ENCODE data around the gene EEF1AKMT2. TPM values are rescaled to one million over a fixed set of nuclear protein-coding genes. Genes with fewer than 3 reads are reported as not detected.

Gene EEF1AKMT2
- total and polyA plus RNA-seq, 2 of the 13 experiments (the other 11 are each of a cell fraction or from before 2014, with no cell fraction given), result 11.3 to 19.3 TPM

DNA sequence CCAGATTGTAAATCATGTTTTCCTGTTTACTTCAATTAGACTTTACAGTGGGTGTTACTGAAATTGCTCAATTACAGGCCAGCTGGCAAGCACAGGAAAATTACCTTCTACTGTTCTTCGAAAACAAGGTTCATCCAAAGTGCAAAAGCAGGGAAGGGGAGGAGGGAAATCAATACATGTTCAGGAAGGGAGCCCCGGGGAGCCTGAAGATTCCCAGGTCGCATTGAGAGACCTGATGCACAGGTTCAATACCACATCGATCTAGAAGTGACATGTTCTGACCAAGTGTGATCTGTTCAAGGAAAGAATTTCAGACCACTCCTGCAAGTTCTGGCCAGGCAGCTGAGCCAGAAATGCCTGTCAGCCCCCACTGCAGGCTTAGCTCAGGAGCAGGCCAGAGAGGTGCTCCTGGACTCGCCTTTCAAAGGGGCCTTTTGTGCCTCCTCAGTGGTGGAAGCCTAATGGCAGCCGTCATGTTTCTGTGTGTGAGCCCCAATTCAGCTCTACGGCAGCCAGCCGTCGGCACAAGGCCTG, 83.4 kb downstream of the EEF1AKMT2 start (continued):
- TF ChIP-seq ZNF335 (CRISPR knock-in tag; IDR thresholded peaks at IDR 0.05), result no peak
- TF ChIP-seq CBX2 (IDR thresholded peaks at IDR 0.05; ENCODE audit: low read depth, low read length), result no peak
- TF ChIP-seq CBX2 (CRISPR knock-in tag; IDR thresholded peaks at IDR 0.05; ENCODE audit: low read depth), result no peak
- TF ChIP-seq TARDBP (CRISPR knock-in tag; IDR thresholded peaks at IDR 0.05), result peak; percentile 58; the same call in 1 of the 2 replicates
- TF ChIP-seq WIZ (CRISPR knock-in tag; IDR thresholded peaks at IDR 0.05), result no peak
- no peak for TF ChIP-seq ZFP41 (CRISPR knock-in tag; IDR thresholded peaks at IDR 0.05; ENCODE audit: borderline replicate concordance)
- TF ChIP-seq SOX13 (IDR thresholded peaks at IDR 0.05), result no peak
- peak in 1 of 2 experiments; percentile 61; a peak in 2 of 4 replicates for TF ChIP-seq SOX13 (CRISPR knock-in tag; conservative IDR thresholded peaks at IDR 0.05 in 1 of 2, IDR thresholded peaks at IDR 0.05 in 1 of 2)
- TF ChIP-seq, protein P1, sequence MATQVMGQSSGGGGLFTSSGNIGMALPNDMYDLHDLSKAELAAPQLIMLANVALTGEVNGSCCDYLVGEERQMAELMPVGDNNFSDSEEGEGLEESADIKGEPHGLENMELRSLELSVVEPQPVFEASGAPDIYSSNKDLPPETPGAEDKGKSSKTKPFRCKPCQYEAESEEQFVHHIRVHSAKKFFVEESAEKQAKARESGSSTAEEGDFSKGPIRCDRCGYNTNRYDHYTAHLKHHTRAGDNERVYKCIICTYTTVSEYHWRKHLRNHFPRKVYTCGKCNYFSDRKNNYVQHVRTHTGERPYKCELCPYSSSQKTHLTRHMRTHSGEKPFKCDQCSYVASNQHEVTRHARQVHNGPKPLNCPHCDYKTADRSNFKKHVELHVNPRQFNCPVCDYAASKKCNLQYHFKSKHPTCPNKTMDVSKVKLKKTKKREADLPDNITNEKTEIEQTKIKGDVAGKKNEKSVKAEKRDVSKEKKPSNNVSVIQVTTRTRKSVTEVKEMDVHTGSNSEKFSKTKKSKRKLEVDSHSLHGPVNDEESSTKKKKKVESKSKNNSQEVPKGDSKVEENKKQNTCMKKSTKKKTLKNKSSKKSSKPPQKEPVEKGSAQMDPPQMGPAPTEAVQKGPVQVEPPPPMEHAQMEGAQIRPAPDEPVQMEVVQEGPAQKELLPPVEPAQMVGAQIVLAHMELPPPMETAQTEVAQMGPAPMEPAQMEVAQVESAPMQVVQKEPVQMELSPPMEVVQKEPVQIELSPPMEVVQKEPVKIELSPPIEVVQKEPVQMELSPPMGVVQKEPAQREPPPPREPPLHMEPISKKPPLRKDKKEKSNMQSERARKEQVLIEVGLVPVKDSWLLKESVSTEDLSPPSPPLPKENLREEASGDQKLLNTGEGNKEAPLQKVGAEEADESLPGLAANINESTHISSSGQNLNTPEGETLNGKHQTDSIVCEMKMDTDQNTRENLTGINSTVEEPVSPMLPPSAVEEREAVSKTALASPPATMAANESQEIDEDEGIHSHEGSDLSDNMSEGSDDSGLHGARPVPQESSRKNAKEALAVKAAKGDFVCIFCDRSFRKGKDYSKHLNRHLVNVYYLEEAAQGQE (IDR thresholded peaks at IDR 0.05; ENCODE audit: borderline replicate concordance in 1 of 2, low read depth in 1 of 2, low read length in 2 of 2), result peak in 1 of 2 experiments; percentile 20; a peak in 1 of 4 replicates
- TF ChIP-seq SATB2 (CRISPR knock-in tag; IDR thresholded peaks at IDR 0.05), result no peak
- TF ChIP-seq MZF1 (CRISPR knock-in tag; IDR thresholded peaks at IDR 0.05; ENCODE audit: borderline replicate concordance), result no peak
- peak; percentile 72; the same call in 1 of the 2 replicates for TF ChIP-seq ETV5 (CRISPR knock-in tag; IDR thresholded peaks at IDR 0.05; ENCODE audit: borderline replicate concordance)
- TF ChIP-seq FOXC1 (CRISPR knock-in tag; IDR thresholded peaks at IDR 0.05; ENCODE audit: borderline replicate concordance), result no peak
- TF ChIP-seq, protein P2, sequence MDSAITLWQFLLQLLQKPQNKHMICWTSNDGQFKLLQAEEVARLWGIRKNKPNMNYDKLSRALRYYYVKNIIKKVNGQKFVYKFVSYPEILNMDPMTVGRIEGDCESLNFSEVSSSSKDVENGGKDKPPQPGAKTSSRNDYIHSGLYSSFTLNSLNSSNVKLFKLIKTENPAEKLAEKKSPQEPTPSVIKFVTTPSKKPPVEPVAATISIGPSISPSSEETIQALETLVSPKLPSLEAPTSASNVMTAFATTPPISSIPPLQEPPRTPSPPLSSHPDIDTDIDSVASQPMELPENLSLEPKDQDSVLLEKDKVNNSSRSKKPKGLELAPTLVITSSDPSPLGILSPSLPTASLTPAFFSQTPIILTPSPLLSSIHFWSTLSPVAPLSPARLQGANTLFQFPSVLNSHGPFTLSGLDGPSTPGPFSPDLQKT (CRISPR knock-in tag; IDR thresholded peaks at IDR 0.05; ENCODE audit: borderline replicate concordance), result no peak
- TF ChIP-seq RXRA (CRISPR knock-in tag; IDR thresholded peaks at IDR 0.05), result peak; percentile 96
- no peak for TF ChIP-seq SIX4 (CRISPR knock-in tag; IDR thresholded peaks at IDR 0.05)
- no peak for TF ChIP-seq SP2 (CRISPR knock-in tag; IDR thresholded peaks at IDR 0.05)
- peak; percentile 54; the same call in 1 of the 2 replicates for TF ChIP-seq NR2F6 (IDR thresholded peaks at IDR 0.05)
- TF ChIP-seq NR2F6 (CRISPR knock-in tag; IDR thresholded peaks at IDR 0.05), result peak; percentile 60; the same call in 1 of the 2 replicates
- no peak for TF ChIP-seq ZFP82 (CRISPR knock-in tag; IDR thresholded peaks at IDR 0.05; ENCODE audit: borderline replicate concordance)
- no peak for TF ChIP-seq ZNF451 (CRISPR knock-in tag; IDR thresholded peaks at IDR 0.05)
- peak; percentile 76 for TF ChIP-seq FOXK2 (IDR thresholded peaks at IDR 0.05)
